Measurements from ENCODE around the gene OR2D3.
"Not testable (repeated sequence)": the region's sequence is repeated elsewhere in the genome, so short reads cannot be mapped to it uniquely, and the experiment has no call there.

OR2D3 gene, protein sequence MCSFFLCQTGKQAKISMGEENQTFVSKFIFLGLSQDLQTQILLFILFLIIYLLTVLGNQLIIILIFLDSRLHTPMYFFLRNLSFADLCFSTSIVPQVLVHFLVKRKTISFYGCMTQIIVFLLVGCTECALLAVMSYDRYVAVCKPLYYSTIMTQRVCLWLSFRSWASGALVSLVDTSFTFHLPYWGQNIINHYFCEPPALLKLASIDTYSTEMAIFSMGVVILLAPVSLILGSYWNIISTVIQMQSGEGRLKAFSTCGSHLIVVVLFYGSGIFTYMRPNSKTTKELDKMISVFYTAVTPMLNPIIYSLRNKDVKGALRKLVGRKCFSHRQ

DNA sequence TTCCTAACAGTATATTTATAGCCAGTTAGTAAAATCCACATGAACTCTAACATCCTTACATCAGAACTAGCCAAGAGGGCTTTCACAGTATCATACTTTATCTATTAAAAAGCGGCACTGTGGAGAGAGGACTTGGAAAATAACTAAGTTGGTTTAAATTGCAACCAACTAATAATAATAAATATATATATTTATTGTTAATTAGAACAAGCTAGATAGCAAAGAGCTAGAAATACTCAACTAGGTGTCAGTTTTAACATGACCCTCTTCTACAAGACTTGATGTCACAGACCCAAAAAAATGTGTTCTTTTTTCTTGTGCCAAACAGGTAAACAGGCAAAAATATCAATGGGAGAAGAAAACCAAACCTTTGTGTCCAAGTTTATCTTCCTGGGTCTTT lies at the start of gene OR2D3:
Gene OR2D3, plus strand, starts transcription at position 301 of the 400 bp plus-strand sequence. Its CDS starts 0 bp downstream, at position 301.
- in situ Hi-C loops (cut with MboI; ENCODE audit: low sequenced_read_pairs): no loop called here

DNA sequence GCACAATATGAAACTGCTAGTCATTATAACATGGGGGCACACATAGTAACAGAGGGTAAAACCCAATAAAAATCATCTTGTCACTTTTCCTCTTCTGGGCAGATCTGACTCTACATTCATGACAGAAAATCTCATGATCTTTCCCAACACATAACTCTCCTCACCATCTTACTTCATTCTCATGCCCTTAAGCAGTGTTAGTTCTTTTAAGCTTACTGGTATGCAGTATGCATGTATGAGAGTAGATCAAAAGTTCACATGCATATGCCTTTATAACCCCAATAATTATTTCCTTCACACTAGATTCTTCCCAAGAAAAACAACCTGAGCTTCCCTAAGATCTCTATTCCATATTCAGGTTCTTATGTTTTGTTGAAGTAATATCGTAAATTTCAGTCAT lies 49.5 kb upstream of the OR2D3 start:
- in situ Hi-C loops (cut with MboI; ENCODE audit: low sequenced_read_pairs): no loop called here

DNA sequence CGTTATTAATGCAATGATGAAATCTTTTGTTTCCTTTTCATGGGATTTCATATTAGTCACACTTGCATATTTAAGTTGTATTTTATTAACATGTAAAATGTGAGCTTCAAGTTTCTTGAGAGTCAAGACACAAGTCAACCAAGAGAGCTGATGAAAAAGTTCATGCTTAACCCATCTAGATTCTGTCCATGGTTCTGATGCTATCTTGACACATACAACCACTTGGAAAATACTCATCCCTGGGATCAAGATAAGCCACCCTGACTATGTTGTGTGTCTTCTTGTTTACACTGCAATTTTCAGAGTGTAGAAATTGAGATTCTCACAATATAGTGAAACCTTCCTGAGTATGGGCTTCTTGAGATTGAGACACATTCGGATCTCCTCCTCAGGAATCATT lies 45.0 kb upstream of the OR2D3 start:
- in situ Hi-C loops (cut with MboI; ENCODE audit: low sequenced_read_pairs): no loop called here

DNA sequence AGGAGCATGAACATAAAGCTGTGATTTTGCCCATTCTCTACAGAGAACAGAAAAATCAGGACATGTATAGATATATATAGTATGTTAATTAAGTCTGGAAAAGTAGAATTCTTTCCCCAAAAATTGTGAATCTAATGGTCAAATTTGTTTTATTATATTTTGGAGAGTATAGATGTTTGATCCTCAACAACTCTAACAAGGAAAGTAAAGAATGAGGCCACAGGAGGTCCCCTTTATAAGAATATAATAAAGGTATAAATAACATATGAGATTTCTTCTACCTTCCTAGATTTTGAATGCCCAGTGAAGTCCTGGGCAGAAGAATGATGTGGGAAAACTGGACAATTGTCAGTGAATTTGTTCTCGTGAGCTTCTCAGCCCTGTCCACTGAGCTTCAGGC lies 44.5 kb upstream of the OR2D3 start, which contains the start of gene OR10A4:
Gene OR10A4, plus strand, starts transcription at position 301 of the 400 bp plus-strand sequence. Its CDS starts 23 bp downstream, at position 324.
- in situ Hi-C loops (cut with MboI; ENCODE audit: low sequenced_read_pairs): no loop called here

DNA sequence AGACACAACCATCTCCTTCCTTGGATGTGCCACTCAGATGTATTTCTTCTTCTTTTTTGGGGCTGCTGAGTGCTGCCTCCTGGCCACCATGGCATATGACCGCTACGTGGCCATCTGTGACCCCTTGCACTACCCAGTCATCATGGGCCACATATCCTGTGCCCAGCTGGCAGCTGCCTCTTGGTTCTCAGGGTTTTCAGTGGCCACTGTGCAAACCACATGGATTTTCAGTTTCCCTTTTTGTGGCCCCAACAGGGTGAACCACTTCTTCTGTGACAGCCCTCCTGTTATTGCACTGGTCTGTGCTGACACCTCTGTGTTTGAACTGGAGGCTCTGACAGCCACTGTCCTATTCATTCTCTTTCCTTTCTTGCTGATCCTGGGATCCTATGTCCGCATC lies 43.9 kb upstream of the OR2D3 start:
- in situ Hi-C loops (cut with MboI; ENCODE audit: low sequenced_read_pairs): no loop called here

DNA sequence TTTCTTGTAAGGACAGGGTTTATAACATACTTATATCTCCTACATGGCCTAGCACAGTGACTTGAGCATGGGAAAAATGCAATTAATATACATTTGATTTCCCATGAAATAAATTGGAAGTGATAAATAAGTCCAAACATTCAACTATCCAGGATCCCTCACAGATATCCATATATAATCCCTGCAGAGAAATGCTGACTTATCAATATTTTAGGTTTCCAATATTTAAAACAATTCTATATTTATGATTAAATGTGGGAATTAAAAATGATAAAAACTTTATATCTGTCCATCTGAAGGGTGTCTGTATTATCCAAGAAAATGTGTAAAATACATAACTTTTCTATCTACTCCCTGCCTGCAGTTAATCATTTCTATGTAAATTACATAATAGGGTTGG lies 38.1 kb upstream of the OR2D3 start:
- in situ Hi-C loops (cut with MboI; ENCODE audit: low sequenced_read_pairs): no loop called here

DNA sequence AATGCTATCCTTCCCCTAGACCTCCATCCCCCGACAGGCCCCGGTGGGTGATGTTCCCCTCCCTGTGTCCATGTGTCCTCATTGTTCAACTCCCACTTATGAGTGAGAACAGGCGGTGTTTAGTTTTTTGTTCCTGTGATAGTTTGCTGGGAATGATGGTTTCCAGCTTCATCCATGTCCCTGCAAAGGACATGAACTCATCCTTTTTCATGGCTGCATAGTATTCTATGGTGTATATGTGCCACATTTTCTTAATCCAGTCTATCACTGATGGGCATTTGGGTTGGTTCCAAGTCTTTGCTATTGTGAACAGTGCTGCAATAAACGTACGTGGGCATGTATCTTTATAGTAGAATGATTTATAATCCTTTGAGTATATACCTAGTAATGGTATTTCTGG lies 33.1 kb upstream of the OR2D3 start:
- in situ Hi-C loops (cut with MboI; ENCODE audit: low sequenced_read_pairs): not testable (repeated sequence)

DNA sequence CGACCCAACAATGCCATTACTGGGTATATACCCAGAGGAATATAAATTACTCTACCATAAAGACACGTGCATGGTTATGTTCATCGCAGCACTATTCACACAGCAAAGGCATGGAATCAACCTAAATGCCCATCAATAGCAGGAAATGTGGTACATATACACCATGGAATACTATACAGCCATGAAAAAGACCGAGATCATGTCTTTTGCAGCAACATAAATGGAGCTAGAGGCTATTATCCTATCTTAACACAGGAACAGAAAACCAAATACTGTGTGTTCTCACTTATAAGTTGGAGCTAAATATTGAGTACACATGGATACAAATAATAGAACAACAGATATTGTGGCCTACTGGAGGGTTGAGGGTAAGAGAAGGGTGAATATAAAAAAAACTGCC lies 32.0 kb upstream of the OR2D3 start:
- in situ Hi-C loops (cut with MboI; ENCODE audit: low sequenced_read_pairs): no loop called here

DNA sequence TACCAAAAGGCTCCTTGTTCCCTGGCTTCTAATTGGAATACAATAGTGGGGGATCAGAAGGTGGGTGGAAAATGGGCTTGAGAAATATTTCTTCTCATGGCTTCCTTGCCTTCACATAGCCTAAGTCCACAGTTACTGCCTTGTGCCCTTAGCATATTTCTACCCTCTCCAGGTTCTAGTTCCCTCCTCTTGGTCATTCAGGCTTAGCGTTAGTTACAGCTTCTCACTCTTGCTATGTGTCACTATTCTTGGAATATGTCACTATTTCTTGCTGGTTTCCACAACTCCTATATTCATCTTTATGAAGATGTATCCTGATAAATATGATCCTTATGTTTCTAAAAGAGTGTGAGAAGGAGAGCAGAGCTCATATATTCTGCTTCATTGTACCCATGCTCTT lies 31.0 kb upstream of the OR2D3 start:
- in situ Hi-C loops (cut with MboI; ENCODE audit: low sequenced_read_pairs): no loop called here

DNA sequence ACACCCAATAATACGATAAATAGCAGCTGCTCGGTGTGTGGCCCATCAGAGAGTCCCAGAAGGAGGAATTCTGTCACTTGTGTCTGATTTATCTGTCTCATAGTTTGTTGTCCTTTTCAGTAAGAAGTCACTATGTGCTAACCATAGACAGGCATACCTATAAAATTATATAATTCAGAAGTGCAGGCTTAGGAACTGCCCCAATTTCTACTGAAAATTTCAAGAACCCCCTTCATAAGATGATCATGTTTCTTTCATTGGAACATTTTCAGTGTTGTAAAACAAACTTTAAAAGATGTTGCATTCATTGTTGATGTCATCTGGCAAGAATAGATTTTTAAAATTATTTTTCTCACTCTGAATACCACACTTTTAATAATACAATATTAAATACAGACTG lies 28.4 kb upstream of the OR2D3 start, which contains the start of gene OR2D2:
Gene OR2D2, minus strand, starts transcription at position 101 of the 400 bp plus-strand sequence. Its CDS starts 0 bp downstream, at position 101.
- in situ Hi-C loops (cut with MboI; ENCODE audit: low sequenced_read_pairs): no loop called here

DNA sequence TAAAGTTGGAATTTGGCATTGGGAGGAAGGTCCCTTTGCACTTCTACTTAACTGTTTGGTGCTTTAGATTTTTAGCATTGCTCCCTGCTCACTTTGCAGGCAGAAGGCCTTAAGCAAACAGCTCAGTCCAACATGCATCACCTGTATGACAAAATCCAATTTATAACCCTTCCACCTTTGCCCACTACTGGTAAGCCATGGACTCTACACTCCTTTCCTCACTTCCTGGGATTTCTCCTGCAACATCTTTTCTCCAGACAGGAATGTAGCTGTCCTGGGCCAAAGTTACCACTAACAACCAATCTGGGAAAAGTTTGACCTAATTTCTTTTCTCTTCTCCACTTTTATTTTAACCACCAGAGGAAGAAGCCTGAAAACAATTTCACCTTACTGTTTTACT lies 26.7 kb upstream of the OR2D3 start:
- in situ Hi-C loops (cut with MboI; ENCODE audit: low sequenced_read_pairs): no loop called here

DNA sequence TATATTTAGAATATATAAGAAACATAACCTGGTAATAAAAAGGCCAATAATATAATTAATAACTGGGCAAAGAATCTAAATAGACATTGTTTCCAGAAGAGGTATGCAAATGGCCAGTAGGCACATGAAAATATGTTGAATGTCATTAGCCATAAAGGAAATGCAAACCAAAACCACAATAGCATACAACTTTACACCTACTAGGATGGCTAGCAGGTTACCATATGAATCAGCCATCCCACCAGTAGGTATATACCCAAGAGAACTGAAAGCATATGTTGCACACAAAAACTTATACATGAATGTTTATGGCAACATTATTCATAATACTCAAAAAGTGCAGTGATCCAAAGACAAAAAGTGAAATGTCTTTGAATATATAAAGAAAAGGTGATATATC lies 25.8 kb upstream of the OR2D3 start:
- in situ Hi-C loops (cut with MboI; ENCODE audit: low sequenced_read_pairs): no loop called here

DNA sequence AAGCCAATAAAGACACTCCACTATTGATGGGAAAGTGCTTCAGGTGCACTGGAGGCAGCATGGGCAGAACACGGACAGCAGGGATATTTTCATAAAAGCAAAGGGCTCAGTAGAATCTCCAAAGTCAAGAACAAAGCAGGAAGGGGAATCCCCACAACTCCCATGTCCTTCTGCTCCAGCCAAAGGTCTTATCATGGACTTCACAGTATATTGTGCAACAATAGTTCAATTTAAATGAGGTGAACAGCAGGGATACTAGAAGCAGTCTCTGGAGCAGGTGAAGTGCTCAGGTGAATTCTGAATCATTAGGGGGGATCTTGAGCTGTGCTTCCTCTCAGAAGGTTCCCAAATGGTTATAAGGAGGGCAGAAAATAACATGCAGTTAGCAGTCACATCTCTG lies 21.9 kb upstream of the OR2D3 start:
- in situ Hi-C loops (cut with MboI; ENCODE audit: low sequenced_read_pairs): no loop called here

DNA sequence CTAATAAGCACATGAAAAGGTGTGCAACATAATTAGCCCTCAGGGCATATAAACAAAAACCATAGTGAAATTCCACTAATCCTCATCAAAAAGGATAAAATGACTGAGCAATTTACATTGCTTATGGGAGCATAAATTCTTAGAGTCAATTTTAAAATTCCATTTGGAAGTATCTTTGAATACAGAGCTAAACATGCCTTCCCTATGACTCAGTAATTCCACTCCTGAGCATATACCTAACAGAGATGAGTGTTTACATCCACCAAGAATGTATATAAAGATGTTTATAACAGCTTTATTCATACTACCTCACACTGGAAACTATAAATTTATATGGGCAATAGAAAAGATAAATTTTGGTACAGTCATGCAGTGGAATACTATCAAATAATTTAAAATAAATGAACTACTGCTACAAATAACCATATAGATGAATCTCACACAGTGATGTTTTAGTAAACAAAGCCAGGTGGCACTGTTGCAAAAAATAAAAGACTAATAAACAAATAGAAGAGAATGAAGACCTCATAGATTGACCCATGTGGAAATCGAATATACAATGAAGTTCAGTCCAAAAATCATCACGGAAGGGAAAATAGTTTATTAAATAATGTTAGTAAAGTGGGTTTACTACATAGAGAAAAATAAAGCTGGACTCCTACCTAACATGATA lies 20.3 kb upstream of the OR2D3 start:
- in situ Hi-C loops (cut with MboI; ENCODE audit: low sequenced_read_pairs): no loop called here

DNA sequence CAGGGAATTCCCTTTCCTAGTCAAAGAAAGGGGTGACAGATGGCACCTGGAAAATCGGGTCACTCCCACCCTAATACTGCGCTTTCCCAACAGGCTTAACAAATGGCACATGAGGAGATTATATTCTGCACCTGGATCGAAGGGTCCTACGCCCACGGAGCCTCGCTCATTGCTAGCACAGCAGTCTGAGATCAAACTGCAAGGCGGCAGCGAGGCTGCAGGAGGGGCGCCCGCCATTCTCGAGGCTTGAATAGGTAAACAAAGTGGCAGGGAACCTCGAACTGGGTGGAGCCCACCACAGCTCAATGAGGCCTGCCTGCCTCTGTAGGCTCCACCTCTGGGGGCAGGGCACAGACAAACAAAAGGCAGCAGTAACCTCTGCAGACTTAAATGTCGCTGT lies 16.0 kb upstream of the OR2D3 start:
- in situ Hi-C loops (cut with MboI; ENCODE audit: low sequenced_read_pairs): not testable (repeated sequence)

DNA sequence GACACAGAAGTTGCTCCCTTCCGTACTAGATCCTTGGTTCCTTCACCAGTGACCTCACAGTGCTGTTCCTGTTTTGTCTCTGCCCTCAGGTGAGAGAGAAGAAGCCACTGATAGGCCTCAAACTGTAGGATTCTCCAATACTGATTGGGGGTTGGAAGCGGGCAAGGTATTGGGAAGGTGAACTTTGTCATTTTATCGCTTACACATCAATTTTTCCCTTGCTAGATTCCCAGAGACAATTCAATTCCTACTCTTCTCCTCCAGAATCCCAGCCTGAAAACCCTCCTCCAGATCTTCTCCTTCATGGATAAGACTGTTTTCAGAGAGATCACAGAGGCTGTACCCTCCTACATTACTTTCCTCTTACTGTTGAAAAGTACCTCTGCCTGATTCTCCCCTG lies 9.4 kb upstream of the OR2D3 start:
- in situ Hi-C loops (cut with MboI; ENCODE audit: low sequenced_read_pairs): no loop called here

DNA sequence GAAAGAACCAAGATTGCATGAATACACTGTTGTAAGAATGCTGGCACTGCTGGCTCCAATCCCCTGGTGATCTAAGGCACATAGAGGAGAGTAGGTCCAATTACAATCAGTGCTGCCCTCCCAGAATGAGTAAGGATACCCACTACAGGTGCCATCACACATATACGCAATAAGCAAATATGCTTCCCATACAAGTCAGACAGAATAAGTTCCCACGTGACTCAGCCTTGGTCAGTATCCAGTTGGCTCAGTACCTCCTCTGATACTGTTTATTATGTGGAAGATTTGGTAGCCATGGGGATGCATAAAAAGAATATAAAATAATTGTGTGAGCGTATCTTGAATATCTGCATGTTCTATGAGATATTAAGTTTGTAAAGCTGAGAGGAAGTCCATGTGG lies 8.9 kb upstream of the OR2D3 start:
- in situ Hi-C loops (cut with MboI; ENCODE audit: low sequenced_read_pairs): no loop called here

DNA sequence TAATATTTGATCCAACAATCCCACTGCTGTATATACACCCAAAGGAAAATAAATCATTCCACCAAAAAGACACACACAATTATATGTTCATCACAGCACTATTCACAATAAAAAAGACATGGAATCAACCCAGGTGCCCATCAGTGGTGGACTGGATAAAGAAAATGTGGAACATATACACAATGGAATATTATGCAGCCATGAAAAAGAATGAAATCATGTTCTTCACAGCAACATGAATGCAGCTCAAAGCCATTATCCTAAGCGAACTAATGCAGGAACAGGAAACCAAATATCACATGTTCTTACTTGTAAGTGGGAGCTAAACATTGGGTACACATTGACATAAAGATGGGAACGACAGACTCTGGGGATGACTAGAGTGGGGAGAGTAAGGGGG lies 1.1 kb upstream of the OR2D3 start:
- in situ Hi-C loops (cut with MboI; ENCODE audit: low sequenced_read_pairs): no loop called here

DNA sequence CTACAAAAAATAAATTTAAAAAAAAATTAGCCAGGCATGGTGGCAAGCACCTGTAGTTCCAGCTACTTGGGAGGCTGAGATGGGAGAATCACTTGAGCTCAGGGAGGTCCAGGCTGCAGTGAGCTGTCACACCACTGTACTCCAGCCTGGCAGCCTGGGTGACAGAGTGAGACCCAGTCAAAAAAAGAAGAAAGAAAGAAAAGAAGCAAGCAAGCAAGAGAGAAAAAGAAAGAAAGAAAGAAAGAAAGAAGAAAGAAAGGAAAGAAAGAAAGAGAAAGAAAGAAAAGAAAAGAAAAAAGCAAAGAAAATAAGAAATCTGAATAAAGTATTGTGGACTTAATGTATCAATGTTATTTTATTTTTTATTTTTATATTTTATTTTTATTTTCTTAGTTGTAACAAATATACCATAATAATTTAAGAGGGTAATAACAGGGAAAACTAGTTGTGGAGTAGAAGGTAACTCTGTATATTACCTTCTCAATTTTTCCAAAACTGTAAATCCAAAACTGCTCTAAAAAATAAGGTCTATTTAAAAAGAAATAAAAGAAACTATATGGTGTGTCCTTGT lies 4.3 kb downstream of the OR2D3 start:
- in situ Hi-C loops (cut with MboI; ENCODE audit: low sequenced_read_pairs): no loop called here

DNA sequence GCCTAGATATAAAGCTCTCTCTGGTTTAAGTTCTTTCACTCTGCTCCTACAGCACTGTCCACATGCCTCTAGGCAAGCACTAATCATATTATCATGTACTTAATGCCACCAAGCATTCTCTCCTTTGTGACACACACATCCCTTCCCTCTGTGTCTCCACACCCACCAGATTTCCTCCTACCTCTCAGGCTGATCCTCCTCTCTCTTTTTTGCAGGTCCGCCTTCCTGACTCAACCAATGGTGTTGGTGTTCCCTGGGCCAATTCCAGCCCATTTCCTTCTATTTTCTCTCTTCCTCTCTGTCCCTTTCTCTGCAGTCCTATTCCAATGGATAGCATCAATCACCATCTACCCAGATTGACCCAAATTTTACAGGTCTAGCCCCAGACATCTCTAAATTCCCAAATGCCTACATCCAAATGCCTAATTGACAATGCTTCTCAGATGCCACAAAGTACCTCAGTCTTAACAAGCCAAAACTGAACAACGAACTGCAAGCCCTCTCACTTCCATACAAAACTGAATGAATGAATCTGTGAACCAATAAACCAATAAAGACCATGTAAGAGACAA lies 4.9 kb downstream of the OR2D3 start:
- in situ Hi-C loops (cut with MboI; ENCODE audit: low sequenced_read_pairs): no loop called here

DNA sequence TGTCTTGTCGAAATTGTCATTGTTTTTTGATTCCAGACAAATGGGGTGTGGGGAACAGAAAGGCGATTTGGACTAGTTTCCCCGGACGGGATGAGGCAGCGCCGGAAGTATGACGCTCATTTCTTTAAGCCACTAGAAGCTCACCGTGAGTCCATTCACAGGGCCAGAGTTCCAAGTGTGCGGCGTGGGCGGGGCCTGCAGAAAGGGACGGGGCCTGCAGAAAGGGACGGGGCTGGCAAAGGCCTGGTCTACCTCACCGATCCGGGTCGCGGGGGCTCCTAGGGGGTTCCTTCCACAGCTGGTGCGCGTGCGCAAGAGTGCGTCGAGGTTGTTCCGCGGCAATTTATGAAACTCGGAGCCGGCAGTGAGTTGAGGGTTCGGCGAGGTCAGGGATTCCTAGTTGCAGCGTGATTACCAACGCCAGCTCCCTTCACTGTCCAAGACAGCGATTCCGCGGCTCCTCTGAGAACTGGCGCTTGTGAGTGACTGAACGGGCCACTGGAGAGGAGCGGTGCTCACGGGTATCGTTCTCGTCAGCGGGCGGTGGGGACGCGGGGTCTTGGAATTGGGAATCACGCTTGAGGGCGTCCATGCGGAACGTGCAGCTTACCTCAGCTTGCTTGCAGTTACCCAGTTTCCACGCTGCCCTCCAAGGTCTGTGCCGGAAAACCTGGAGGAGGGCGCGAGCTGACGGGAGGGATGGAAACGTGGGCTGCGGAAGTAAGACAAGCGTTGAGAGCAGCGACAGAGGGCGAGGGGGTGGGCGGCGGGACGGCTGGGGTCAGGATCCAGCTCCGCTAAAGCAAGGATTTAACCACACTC lies 5.6 kb downstream of the OR2D3 start, which contains the start of gene ZNF215:
Gene ZNF215, plus strand, starts transcription at position 219 of the 822 bp plus-strand sequence. CDS start 5,847 bp downstream, outside the sequence.
- in situ Hi-C loops (cut with MboI; ENCODE audit: low sequenced_read_pairs): no loop called here
